GM12891 (cell line): Measurements from ENCODE around the gene RBMS3.

Experiments
- DNase-seq: peaks from one replicate; pipeline ENCODE4 v3.0.0; 2011; ENCODE audit warnings: low spot score; ENCODE audit not compliant: insufficient read length
- FAIRE-seq: peaks from 2 replicates; lab custom pipeline; 2011; peaks lifted over from hg19 to GRCh38; lab: Jason Lieb, UNC
- PAX5 ChIP-seq: IDR thresholded peaks from 2 replicates; pipeline ENCODE4 v1.6.1; 2011; ENCODE audit warnings: low read length, moderate library complexity, mild to moderate bottlenecking; ENCODE audit not compliant: insufficient read depth, severe bottlenecking
- POLR2A ChIP-seq: IDR thresholded peaks from 2 replicates; pipeline ENCODE4 v1.6.1; 2011; ENCODE audit warnings: low read depth, low read length, control low read depth
- POLR2AphosphoS5 ChIP-seq: IDR thresholded peaks from 2 replicates; pipeline ENCODE4 v1.6.1; 2011; ENCODE audit warnings: low read depth, low read length, control low read depth
- POU2F2 ChIP-seq: IDR thresholded peaks from 2 replicates; pipeline ENCODE4 v1.6.1; 2011; ENCODE audit warnings: low read depth, mild to moderate bottlenecking, control low read depth, low read length, moderate library complexity
- SPI1 ChIP-seq: IDR thresholded peaks from 2 replicates; pipeline ENCODE4 v1.6.1; 2011; ENCODE audit warnings: low read depth, low read length, control low read depth
- TAF1 ChIP-seq: IDR thresholded peaks from 2 replicates; pipeline ENCODE4 v1.6.1; 2011; ENCODE audit warnings: low read depth, low read length, control low read depth

RBMS3 gene

GRCh38 chr3:29475305-29475840, 194.5 kb downstream of the RBMS3 start:
- FAIRE-seq (no peak), DNase-seq (no peak)
- no peak for TF ChIP-seq POLR2AphosphoS5
- TF ChIP-seq POU2F2 = no peak
- TF ChIP-seq PAX5 = no peak
- TF ChIP-seq TAF1 = no peak
- no peak for TF ChIP-seq SPI1
- no peak for TF ChIP-seq POLR2A

DNA sequence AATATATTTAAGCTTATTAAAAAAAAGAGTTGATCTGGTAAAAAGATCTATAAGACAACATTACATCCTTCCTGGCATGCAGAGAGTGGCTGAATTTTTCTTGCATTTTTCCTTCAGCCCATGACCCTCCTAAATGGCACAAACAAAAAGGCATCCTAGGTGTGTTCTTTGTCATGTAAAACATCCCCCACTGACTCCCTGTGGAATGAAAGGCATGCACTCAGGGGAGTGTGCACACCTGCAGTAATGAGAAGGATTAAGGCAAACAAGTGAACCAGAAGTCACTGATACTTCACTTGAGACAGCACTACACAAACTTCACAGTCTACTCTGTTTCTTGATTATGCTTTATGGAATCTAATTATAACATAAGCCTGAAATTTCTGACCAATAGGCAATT, 195.0 kb downstream of the RBMS3 start:
- FAIRE-seq = no peak
- TF ChIP-seq POLR2AphosphoS5 (no peak), POU2F2 (no peak), POLR2A (no peak), PAX5 (no peak), SPI1 (no peak), TAF1 (no peak)
- no peak for DNase-seq

DNA sequence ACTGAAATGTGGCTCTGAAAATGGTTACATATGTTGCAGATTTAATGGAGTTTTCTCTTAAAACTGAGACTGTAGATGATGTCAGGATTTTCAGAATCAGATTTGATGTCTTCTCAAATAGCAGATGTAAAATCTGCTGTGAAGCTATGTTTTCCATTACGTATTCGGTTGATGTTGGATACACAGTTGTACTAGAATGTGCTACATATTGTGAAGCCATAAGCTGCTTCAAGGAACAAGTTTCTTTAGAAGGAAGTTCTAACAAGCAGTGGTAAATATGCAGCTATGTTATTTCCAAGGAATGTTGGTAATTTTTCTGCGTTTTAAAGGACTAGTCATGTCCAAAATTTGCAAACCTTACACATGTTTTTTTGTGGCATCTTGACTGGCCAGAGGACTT, 197.7 kb downstream of the RBMS3 start:
- TF ChIP-seq POLR2A (no peak), POU2F2 (no peak), PAX5 (no peak), POLR2AphosphoS5 (no peak), TAF1 (no peak), SPI1 (no peak)
- DNase-seq (no peak), FAIRE-seq (no peak)

- FAIRE-seq = no peak
- TF ChIP-seq POLR2AphosphoS5 = no peak
- TF ChIP-seq PAX5 = no peak
- no peak for TF ChIP-seq POLR2A
- TF ChIP-seq POU2F2 = no peak
- no peak for TF ChIP-seq SPI1
- no peak for TF ChIP-seq TAF1
- no peak for DNase-seq
Measured at GRCh38 chr3:29481249-29481648, 200.4 kb downstream of the RBMS3 start.

DNA sequence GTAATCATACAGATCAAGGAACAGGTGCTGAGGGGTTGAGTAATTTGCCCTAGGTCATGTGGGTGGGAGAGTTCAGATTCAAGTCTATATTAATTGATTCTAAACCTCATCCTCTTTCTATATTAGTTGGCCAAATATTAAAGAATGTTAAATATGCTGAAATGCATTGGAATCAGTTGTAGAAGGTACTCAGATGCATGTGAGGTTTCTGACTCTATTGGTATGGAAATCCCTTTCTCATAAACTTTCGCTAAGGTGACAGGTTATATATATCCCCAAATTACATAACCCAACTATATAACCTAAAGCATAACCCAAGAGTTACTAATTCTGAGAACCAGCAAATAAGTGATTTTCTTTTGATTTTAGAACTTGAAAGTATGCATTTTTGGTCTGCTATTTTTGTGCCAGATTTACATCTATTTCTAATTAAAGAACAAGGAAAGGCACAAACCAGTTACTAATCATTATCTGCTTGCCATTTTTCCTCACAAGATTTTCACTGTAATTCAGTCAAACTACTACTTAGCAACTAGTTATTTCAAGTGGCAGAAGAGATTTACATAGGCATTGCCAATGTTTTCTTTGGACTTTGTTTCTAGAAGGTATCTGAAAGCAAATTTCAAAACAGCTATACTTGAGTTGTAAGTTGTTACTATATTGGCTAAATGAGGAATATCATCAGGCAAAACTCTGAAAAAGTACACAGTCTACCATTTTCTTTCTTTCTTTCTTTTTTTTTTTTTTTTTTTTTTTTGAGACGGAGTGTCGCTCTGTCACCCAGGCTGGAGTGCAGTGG, 201.3 kb downstream of the RBMS3 start:
- FAIRE-seq (no peak), DNase-seq (no peak)
- no peak for TF ChIP-seq SPI1
- no peak for TF ChIP-seq TAF1
- TF ChIP-seq POLR2AphosphoS5 = no peak
- no peak for TF ChIP-seq POU2F2
- no peak for TF ChIP-seq POLR2A
- TF ChIP-seq PAX5 = no peak

DNA sequence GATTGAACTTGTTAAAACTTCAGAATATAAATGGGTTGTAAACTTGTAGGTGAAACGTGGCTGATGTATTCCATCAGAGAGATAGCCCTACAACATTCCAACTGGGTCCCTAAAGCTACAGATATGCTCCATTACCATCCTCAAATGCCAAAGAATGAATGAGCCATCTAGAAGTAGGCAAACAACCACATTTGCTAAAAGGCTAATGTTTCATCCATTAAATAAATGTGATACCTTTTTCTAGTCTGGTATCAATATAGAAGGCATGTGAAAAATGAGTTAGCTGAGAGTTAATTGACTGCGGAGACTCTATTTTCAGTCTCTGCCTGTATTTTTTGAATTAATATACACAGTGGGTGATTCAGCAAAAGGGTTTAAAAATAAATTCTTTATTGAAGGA, 203.8 kb downstream of the RBMS3 start:
- TF ChIP-seq POLR2AphosphoS5 (no peak), POLR2A (no peak), SPI1 (no peak), PAX5 (no peak), TAF1 (no peak), POU2F2 (no peak)
- DNase-seq = no peak
- no peak for FAIRE-seq

DNA sequence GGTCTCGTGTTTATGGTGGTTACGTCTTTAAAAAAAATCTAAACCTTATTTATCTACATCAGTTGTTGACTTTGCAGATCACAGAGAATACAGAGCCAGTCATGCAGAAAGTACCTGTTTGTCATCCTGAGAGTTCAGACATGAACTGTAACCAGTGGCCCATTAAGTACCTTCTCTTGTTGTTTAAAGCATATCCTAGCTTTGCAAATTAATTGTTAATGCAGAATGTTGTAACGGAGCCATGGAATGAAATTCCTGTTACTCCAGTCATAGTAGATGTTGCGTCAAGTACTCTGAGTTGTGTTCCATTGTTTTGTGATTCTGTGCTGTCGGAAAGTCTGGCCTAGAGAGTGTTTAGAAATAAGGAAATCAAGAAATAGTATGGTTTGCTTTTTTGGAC, 205.2 kb downstream of the RBMS3 start:
- DNase-seq (no peak), FAIRE-seq (peak; percentile 66)
- TF ChIP-seq TAF1 = no peak
- TF ChIP-seq POU2F2 = no peak
- no peak for TF ChIP-seq POLR2A
- no peak for TF ChIP-seq PAX5

GRCh38 chr3:29486917-29487316, 206.0 kb downstream of the RBMS3 start:
- FAIRE-seq (no peak), DNase-seq (no peak)
- TF ChIP-seq POLR2AphosphoS5 (no peak), POLR2A (no peak), TAF1 (no peak), SPI1 (no peak), POU2F2 (no peak), PAX5 (no peak)

GRCh38 chr3:29488922-29489321, 208.1 kb downstream of the RBMS3 start:
- FAIRE-seq = no peak
- no peak for DNase-seq
- TF ChIP-seq POLR2A (no peak), PAX5 (no peak), SPI1 (no peak), POLR2AphosphoS5 (no peak), TAF1 (no peak), POU2F2 (no peak)

DNA sequence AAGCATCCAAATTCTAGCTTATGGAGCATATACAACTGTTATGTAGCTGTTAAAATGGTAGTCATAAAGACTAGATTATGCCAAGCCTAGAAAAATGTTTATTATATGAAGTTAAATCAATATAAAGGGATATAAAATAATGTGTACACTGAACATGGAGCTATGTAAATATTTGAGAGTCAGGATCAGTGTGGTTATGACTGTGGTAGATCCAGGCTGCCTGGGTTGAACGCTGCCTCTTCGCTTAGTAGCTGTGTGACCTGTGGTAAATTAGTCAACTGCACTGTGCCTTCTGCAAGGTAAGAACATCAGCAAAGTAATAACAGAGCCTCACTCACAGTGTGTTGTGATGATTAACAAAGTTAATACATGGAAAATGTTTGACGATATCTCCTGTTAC, 212.2 kb downstream of the RBMS3 start:
- TF ChIP-seq PAX5 (no peak), SPI1 (no peak), POLR2A (no peak), POLR2AphosphoS5 (no peak), POU2F2 (no peak), TAF1 (no peak)
- DNase-seq (no peak), FAIRE-seq (no peak)
